Gastrocnemius medialis (tissue), 4 donors: ENCODE results near the gene RMDN2. TPM values are rescaled to one million over a fixed set of nuclear protein-coding genes. Genes with fewer than 3 reads are reported as not detected.

Experiments used
- ATAC-seq, 2 donors: fragments of 150-250 bp; one replicate each; pipeline ENCODE4 v1.9.1; 2016
- DNase-seq, 2 donors: peaks; one replicate each; pipeline ENCODE4 v3.0.0-alpha.2; 2019
- H3K27ac ChIP-seq, 4 donors: fragments of 200-600 bp; sonication (generic); 1 replicate in 1 of 4; 2 replicates in 3 of 4; pipeline ENCODE4 v1.5.1; 2016 to 2018; ENCODE audit warnings: mild to moderate bottlenecking in 2 of 4, moderate library complexity in 1 of 4
- H3K27me3 ChIP-seq, 3 donors: fragments of 200-600 bp; sonication (generic) in 2 of 3; 1 replicate in 1 of 3; 2 replicates in 2 of 3; pipeline versions ENCODE4 v1.5.1 to v1.6.0; 2016 to 2019; ENCODE audit warnings: mild to moderate bottlenecking in 1 of 3, moderate library complexity in 1 of 3
- H3K36me3 ChIP-seq, 2 donors: fragments of 200-600 bp; sonication (generic) in 1 of 2; one replicate each; pipeline ENCODE4 v1.5.1; 2017 to 2018
- H3K4me1 ChIP-seq, 2 donors: fragments of 200-600 bp; sonication (generic) in 1 of 2; one replicate each; pipeline ENCODE4 v1.5.1; 2016 to 2017; ENCODE audit warnings: mild to moderate bottlenecking in 2 of 2
- H3K4me3 ChIP-seq, 4 donors: fragments of 200-600 bp; sonication (generic) in 3 of 4; 1 replicate in 1 of 4; 2 replicates in 3 of 4; pipeline ENCODE4 v1.5.1; 2016 to 2019; ENCODE audit warnings: mild to moderate bottlenecking in 2 of 4
- H3K9me3 ChIP-seq, 3 donors: fragments of 200-600 bp; sonication (generic) in 2 of 3; 1 replicate in 1 of 3; 2 replicates in 2 of 3; pipeline ENCODE4 v1.5.1; 2016 to 2019
- POLR2A ChIP-seq, 2 donors: fragments of 450-650 bp; IDR thresholded peaks; one replicate each; pipeline ENCODE4 v1.6.1; 2017; ENCODE audit warnings: antibody characterized with exemption in 2 of 2, mild to moderate bottlenecking in 2 of 2, moderate library complexity in 2 of 2
- in situ Hi-C, 4 donors: fragments of 200-750 bp; cut with MboI; loops; one replicate each; pipeline versions ENCODE4 v1.15.0 to v1.8.0; 2017; ENCODE audit warnings: low sequenced_read_pairs in 4 of 4
- intact Hi-C: fragments of 100-400 bp; cut with DNase I; formaldehyde crosslinking; loops from one replicate; pipeline ENCODE4 v1.15.1; 2023; ENCODE audit warnings: low total_unique reads
- total RNA-seq, 4 donors: library from RNA; depleted of rRNA; stranded (reverse); fragments of >200 nt; gene quantifications; one replicate each; pipeline versions ENCODE4 v1.1.0 to v1.2.3, GENCODE V29; 2016
- TF ChIP-seq, protein P1 (sequence below), 5 experiments: fragments of 450-650 bp in 3 of 5; fragments of 200-600 bp in 2 of 5; sonication (generic) in 2 of 5; IDR thresholded peaks in 4 of 5; conservative IDR thresholded peaks in 1 of 5; 1 replicate in 4 of 5; 2 replicates in 1 of 5; pipeline ENCODE4 v1.5.1; 2016 to 2019; ENCODE audit warnings: antibody characterized with exemption in 5 of 5, mild to moderate bottlenecking in 3 of 5, moderate library complexity in 3 of 5

Gene RMDN2
- total RNA-seq, 4 donors from 2014 or later: 2.7 to 6.3 (median 3.3) TPM

GRCh38 chr2:38060236-38061018, 135.3 kb downstream of the RMDN2 start:
- no peaks in the 10 kb centered on the region for H3K4me1 ChIP-seq
- H3K27ac ChIP-seq: no peak overlapping the region
- ATAC-seq: no peak
- in situ Hi-C loops: no loop called here
- no peaks in the 10 kb centered on the region for H3K9me3 ChIP-seq
- TF ChIP-seq, protein P1, sequence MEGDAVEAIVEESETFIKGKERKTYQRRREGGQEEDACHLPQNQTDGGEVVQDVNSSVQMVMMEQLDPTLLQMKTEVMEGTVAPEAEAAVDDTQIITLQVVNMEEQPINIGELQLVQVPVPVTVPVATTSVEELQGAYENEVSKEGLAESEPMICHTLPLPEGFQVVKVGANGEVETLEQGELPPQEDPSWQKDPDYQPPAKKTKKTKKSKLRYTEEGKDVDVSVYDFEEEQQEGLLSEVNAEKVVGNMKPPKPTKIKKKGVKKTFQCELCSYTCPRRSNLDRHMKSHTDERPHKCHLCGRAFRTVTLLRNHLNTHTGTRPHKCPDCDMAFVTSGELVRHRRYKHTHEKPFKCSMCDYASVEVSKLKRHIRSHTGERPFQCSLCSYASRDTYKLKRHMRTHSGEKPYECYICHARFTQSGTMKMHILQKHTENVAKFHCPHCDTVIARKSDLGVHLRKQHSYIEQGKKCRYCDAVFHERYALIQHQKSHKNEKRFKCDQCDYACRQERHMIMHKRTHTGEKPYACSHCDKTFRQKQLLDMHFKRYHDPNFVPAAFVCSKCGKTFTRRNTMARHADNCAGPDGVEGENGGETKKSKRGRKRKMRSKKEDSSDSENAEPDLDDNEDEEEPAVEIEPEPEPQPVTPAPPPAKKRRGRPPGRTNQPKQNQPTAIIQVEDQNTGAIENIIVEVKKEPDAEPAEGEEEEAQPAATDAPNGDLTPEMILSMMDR (IDR thresholded peaks at IDR 0.05 in 4 of 5, conservative IDR thresholded peaks at IDR 0.05 in 1 of 5): no peak
- no peak for TF ChIP-seq POLR2A (IDR thresholded peaks at IDR 0.05)
- H3K36me3 ChIP-seq: no peaks in the 10 kb centered on the region
- no peak overlapping the region for H3K4me3 ChIP-seq
- no peak for DNase-seq
- H3K27me3 ChIP-seq: no peaks in the 10 kb centered on the region
- intact Hi-C loops: no loop called here

GRCh38 chr2:38064801-38065501, 139.9 kb downstream of the RMDN2 start:
- Histone ChIP-seq H3K4me1 (no peaks in the 10 kb centered on the region), H3K27ac (no peak overlapping the region), H3K4me3 (no peak overlapping the region), H3K27me3 (no peaks in the 10 kb centered on the region), H3K36me3 (no peaks in the 10 kb centered on the region), H3K9me3 (no peaks in the 10 kb centered on the region)
- intact Hi-C loops: no loop called here
- ATAC-seq (no peak), DNase-seq (no peak)
- TF ChIP-seq POLR2A (IDR thresholded peaks at IDR 0.05): no peak
- TF ChIP-seq, protein P1 (IDR thresholded peaks at IDR 0.05 in 4 of 5, conservative IDR thresholded peaks at IDR 0.05 in 1 of 5): no peak
- in situ Hi-C loops: no loop called here

DNA sequence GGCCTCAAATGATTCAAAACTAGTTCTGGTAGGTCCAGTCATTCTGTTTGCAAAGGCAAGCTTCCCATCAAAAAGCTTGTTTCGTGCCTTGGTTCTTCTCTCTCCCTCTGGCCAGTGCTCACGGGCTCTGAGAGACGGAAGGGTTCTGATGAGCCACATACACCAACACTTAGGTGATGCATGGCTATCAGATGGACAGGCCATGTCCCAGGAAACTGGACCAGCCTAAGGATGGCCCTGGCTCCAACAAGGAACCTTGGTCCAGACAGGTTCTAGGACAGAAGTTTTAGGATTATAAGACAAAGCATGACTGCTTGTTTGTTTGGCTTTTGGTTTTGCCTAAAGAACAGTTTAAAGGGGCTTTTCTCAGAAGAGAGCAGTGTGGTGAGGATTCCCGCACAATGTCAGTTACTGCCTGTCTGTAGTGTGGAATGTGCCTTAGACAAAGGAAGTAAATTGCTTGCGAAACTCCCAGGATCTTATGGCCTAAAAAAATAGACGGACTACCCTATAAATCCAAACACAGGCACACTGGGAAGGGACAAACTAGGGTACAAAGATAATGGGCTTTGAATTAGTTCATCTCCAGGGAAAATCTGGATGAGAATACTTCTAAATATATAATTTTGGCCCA, 140.5 kb downstream of the RMDN2 start:
- H3K27me3 ChIP-seq: no peaks in the 10 kb centered on the region
- no peaks in the 10 kb centered on the region for H3K4me1 ChIP-seq
- H3K9me3 ChIP-seq: no peaks in the 10 kb centered on the region
- no peak for DNase-seq
- TF ChIP-seq, protein P1 (IDR thresholded peaks at IDR 0.05 in 4 of 5, conservative IDR thresholded peaks at IDR 0.05 in 1 of 5): no peak
- no peak for TF ChIP-seq POLR2A (IDR thresholded peaks at IDR 0.05)
- no peak overlapping the region for H3K27ac ChIP-seq
- in situ Hi-C loops (no loop called here), intact Hi-C loops (no loop called here)
- no peak for ATAC-seq
- no peaks in the 10 kb centered on the region for H3K36me3 ChIP-seq
- no peak overlapping the region for H3K4me3 ChIP-seq

DNA sequence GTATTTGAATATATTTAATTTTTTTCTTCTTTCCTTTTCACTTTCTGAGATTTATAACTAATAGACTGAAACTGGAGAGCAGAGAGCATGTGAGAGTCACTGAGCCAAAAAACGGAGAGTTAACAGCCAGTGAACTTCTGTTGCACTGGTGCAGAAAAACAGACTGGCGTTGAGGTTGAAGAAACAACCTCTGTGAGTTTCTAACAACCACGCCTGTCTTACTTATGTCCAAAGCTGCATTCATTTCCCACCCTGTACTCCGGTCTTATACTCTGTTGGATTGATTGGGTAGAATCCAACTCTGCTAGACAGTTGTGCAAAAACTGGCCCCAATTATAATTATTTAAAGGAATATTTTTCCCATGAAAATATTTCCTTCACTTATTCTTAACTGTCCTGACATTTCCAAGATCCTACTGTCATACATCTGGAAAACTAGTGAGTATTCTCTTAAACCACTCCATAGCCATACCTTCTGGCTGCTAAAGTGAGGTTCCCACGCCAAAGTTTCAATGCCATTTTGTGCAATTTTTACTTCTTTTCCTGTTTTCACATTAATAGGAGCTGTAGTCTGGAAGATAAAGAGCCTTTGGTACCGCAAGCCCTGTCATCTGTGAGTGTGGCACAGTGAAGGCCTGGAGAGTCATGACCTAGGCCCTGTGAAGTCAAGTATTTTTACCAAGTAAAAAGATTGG, 141.5 kb downstream of the RMDN2 start:
- no peaks in the 10 kb centered on the region for H3K36me3 ChIP-seq
- ATAC-seq (no peak), DNase-seq (no peak)
- no peaks in the 10 kb centered on the region for H3K4me1 ChIP-seq
- TF ChIP-seq POLR2A (IDR thresholded peaks at IDR 0.05): no peak
- TF ChIP-seq, protein P1 (IDR thresholded peaks at IDR 0.05 in 4 of 5, conservative IDR thresholded peaks at IDR 0.05 in 1 of 5): no peak
- in situ Hi-C loops (no loop called here), intact Hi-C loops (no loop called here)
- no peaks in the 10 kb centered on the region for H3K9me3 ChIP-seq
- no peaks in the 10 kb centered on the region for H3K27me3 ChIP-seq
- no peak overlapping the region for H3K4me3 ChIP-seq
- no peak overlapping the region for H3K27ac ChIP-seq

Other genes with a start within 250 kb of the RMDN2 start
- gene CYP1B1, start 150.9 kb downstream of the RMDN2 start, total RNA-seq: 10 to 100 TPM in 2 of 4 donors, 1 to 10 TPM in 2; 2.5 to 29.1 (median 9.7) TPM